H9 (cell line): ENCODE measurements around the gene KRTAP10-12. TPM values are rescaled to one million over a fixed set of nuclear protein-coding genes. Genes with fewer than 3 reads are reported as not detected.

ENCODE experiments used
- DNase-seq: peaks from one replicate; pipeline ENCODE4 v3.0.0-alpha.2; 2017
- H2AFZ ChIP-seq: one replicate; pipeline ENCODE4 v1.6.1; 2013; ENCODE audit warnings: mild to moderate bottlenecking, low read length, control low read depth, moderate library complexity
- H2AK5ac ChIP-seq: 2 replicates; pipeline ENCODE4 v1.6.1; 2013; ENCODE audit warnings: low read length, control low read depth, mixed read lengths; ENCODE audit not compliant: insufficient read length
- H2BK120ac ChIP-seq: one replicate; pipeline ENCODE4 v1.6.1; 2013; ENCODE audit warnings: low read depth, mild to moderate bottlenecking, low read length, control low read depth, inconsistent platforms; ENCODE audit not compliant: poor library complexity, severe bottlenecking
- H2BK12ac ChIP-seq: 2 replicates; pipeline ENCODE4 v1.6.1; 2013; ENCODE audit warnings: low read length, control low read depth, mixed read lengths, low read depth; ENCODE audit not compliant: insufficient read length
- H2BK15ac ChIP-seq: 2 replicates; pipeline ENCODE4 v1.6.1; 2013; ENCODE audit warnings: low read depth, low read length, control low read depth
- H2BK20ac ChIP-seq: one replicate; pipeline ENCODE4 v1.6.1; 2013; ENCODE audit warnings: low read depth, mild to moderate bottlenecking, low read length, control low read depth, inconsistent platforms; ENCODE audit not compliant: poor library complexity, severe bottlenecking
- H2BK5ac ChIP-seq: 2 replicates; pipeline ENCODE4 v1.6.1; 2013; ENCODE audit warnings: low read length, control low read depth, mixed read lengths; ENCODE audit not compliant: insufficient read length
- H3K14ac ChIP-seq: 2 replicates; pipeline ENCODE4 v1.6.1; 2013; ENCODE audit warnings: low read length, control low read depth; ENCODE audit not compliant: insufficient read depth
- H3K18ac ChIP-seq: 2 replicates; pipeline ENCODE4 v1.6.1; 2013; ENCODE audit warnings: low read depth, mild to moderate bottlenecking, mixed read lengths, low read length, control low read depth; ENCODE audit not compliant: insufficient read length
- H3K23ac ChIP-seq: 2 replicates; pipeline ENCODE4 v1.6.1; 2013; ENCODE audit warnings: low read length, control low read depth, mixed read lengths, low read depth; ENCODE audit not compliant: insufficient read length
- H3K23me2 ChIP-seq: 2 replicates; pipeline ENCODE4 v1.6.1; 2013; ENCODE audit warnings: low read depth, mild to moderate bottlenecking, mixed read lengths, low read length, control low read depth; ENCODE audit not compliant: insufficient read length, poor library complexity, severe bottlenecking
- H3K27ac ChIP-seq: 2 replicates; pipeline ENCODE4 v1.5.1; 2013; ENCODE audit warnings: low read length, control low read depth, mixed read lengths, low read depth; ENCODE audit not compliant: insufficient read length
- H3K27me3 ChIP-seq: 2 replicates; pipeline ENCODE4 v1.6.1; 2013; ENCODE audit warnings: low read length, control low read depth, inconsistent platforms; ENCODE audit not compliant: insufficient read depth
- H3K4ac ChIP-seq: 2 replicates; pipeline ENCODE4 v1.6.1; 2013; ENCODE audit warnings: low read depth, mild to moderate bottlenecking, control low read depth, inconsistent platforms, low read length, moderate library complexity
- H3K4me1 ChIP-seq: 2 replicates; pipeline ENCODE4 v1.6.1; 2013; ENCODE audit warnings: low read length, control low read depth, inconsistent platforms; ENCODE audit not compliant: insufficient read depth
- H3K4me2 ChIP-seq: 2 replicates; pipeline ENCODE4 v1.6.1; 2013; ENCODE audit warnings: low read length, control low read depth, mixed read lengths; ENCODE audit not compliant: insufficient read length, insufficient read depth
- H3K56ac ChIP-seq: 2 replicates; pipeline ENCODE4 v1.6.1; 2013; ENCODE audit warnings: low read depth, mild to moderate bottlenecking, mixed read lengths, low read length, control low read depth; ENCODE audit not compliant: insufficient read length
- H3K79me1 ChIP-seq: 2 replicates; pipeline ENCODE4 v1.6.1; 2013; ENCODE audit warnings: low read depth, mild to moderate bottlenecking, moderate library complexity, low read length, control low read depth, inconsistent platforms; ENCODE audit not compliant: insufficient read depth, poor library complexity, severe bottlenecking
- H3K79me2 ChIP-seq: 2 replicates; pipeline ENCODE4 v1.6.1; 2013; ENCODE audit warnings: low read length, control low read depth, inconsistent platforms; ENCODE audit not compliant: insufficient read depth
- H3K9ac ChIP-seq: 2 replicates; pipeline ENCODE4 v1.6.1; 2013; ENCODE audit warnings: low read length, control low read depth, mixed read lengths; ENCODE audit not compliant: insufficient read length; ENCODE audit errors: extremely low read depth
- H3K9me3 ChIP-seq: one replicate; pipeline ENCODE4 v1.6.1; 2013; ENCODE audit warnings: low read depth, low read length, inconsistent platforms; ENCODE audit not compliant: control insufficient read depth
- H3T11ph ChIP-seq: one replicate; pipeline ENCODE4 v1.6.1; 2013; ENCODE audit warnings: mild to moderate bottlenecking, low read length, control low read depth, inconsistent platforms
- H4K20me1 ChIP-seq: one replicate; pipeline ENCODE4 v1.6.1; 2013; ENCODE audit not compliant: control insufficient read depth, insufficient read length, insufficient read depth
- H4K5ac ChIP-seq: 2 replicates; pipeline ENCODE4 v1.6.1; 2013; ENCODE audit warnings: low read depth, mild to moderate bottlenecking, mixed read lengths, low read length, control low read depth; ENCODE audit not compliant: insufficient read length
- H4K8ac ChIP-seq: replicated peaks from 2 replicates; pipeline ENCODE4 v1.6.1; 2013; ENCODE audit warnings: low read length, control low read depth, mixed read lengths, low read depth; ENCODE audit not compliant: insufficient read length
- H4K91ac ChIP-seq: 2 replicates; pipeline ENCODE4 v1.6.1; 2013; ENCODE audit warnings: low read depth, mild to moderate bottlenecking, moderate library complexity, mixed read lengths, low read length, control low read depth; ENCODE audit not compliant: insufficient read length
- H3K27ac Mint-ChIP-seq, 3 experiments: 2 replicates in 2 of 3; 3 replicates in 1 of 3; pipeline ENCODE4 v1.8.0; 2020 to 2021; ENCODE audit warnings: mixed read lengths in 3 of 3, mild to moderate bottlenecking in 1 of 3, moderate library complexity in 1 of 3
- H3K27me3 Mint-ChIP-seq: 2 replicates; pipeline ENCODE4 v1.8.0; 2021; ENCODE audit warnings: low read depth, mild to moderate bottlenecking, moderate library complexity, mixed read lengths
- H3K36me3 Mint-ChIP-seq, 3 experiments: 2 replicates in 2 of 3; 3 replicates in 1 of 3; pipeline ENCODE4 v1.8.0; 2020 to 2021; ENCODE audit warnings: low read depth in 3 of 3, mixed read lengths in 3 of 3; ENCODE audit not compliant: insufficient read depth in 1 of 3
- H3K4me1 Mint-ChIP-seq, 2 experiments: 2 replicates each; pipeline ENCODE4 v1.8.0; 2020; ENCODE audit warnings: mixed read lengths in 2 of 2
- H3K4me3 Mint-ChIP-seq, 2 experiments: 2 replicates in 1 of 2; 3 replicates in 1 of 2; pipeline ENCODE4 v1.8.0; 2020 to 2021; ENCODE audit warnings: mild to moderate bottlenecking in 2 of 2, mixed read lengths in 2 of 2, moderate library complexity in 1 of 2
- H3K9me3 Mint-ChIP-seq, 2 experiments: 2 replicates in 1 of 2; 3 replicates in 1 of 2; pipeline ENCODE4 v1.8.0; 2020; ENCODE audit warnings: mild to moderate bottlenecking in 2 of 2, mixed read lengths in 2 of 2, moderate library complexity in 1 of 2
- CTCF ChIP-seq: fragments of 200-600 bp; sonication (generic); conservative IDR thresholded peaks from 3 replicates; pipeline ENCODE4 v1.8.0; 2021; ENCODE audit warnings: antibody characterized with exemption, mild to moderate bottlenecking
- total RNA-seq: library from RNA; stranded (reverse); gene quantifications from 2 replicates; pipeline ENCODE4 v1.2.1, GENCODE V29; 2021

Gene KRTAP10-12
- total RNA-seq, 1 experiment from 2014 or later, result not detected

- Histone ChIP-seq H3K23ac (no peak overlapping the region), H4K20me1 (no peaks in the 10 kb centered on the region), H4K8ac (no peak overlapping the region), H3K27ac (no peak overlapping the region), H4K91ac (no peak overlapping the region), H2BK12ac (no peak overlapping the region), H3K79me2 (no peaks in the 10 kb centered on the region), H3K4me2 (no peak overlapping the region), H3K14ac (no peak overlapping the region), H3K9me3 (no peaks in the 10 kb centered on the region), H3T11ph (no peak overlapping the region), H2AFZ (no peak overlapping the region), H2BK5ac (no peak overlapping the region), H3K4ac (no peak overlapping the region), H2BK120ac (no peak overlapping the region), H4K5ac (no peak overlapping the region), H2BK15ac (no peak overlapping the region), H2AK5ac (no peak overlapping the region), H3K18ac (no peak overlapping the region), H3K56ac (no peak overlapping the region), H3K4me1 (no peaks in the 10 kb centered on the region; the same call in 1 of the 2 replicates), H3K79me1 (no peaks in the 10 kb centered on the region), H3K9ac (no peak overlapping the region), H3K27me3 (peaks cover 7% of the 10 kb centered on the region; the same call in 1 of the 2 replicates), H2BK20ac (no peak overlapping the region), H3K23me2 (no peaks in the 10 kb centered on the region)
- Mint-ChIP-seq H3K4me1 (peaks cover 29 to 37% of the 10 kb centered on the region in 2 experiments), H3K9me3 (peaks cover 0 to 4% of the 10 kb centered on the region in 2 experiments; a peak in 1 of 5 replicates), H3K4me3 (no peak overlapping the region), H3K27ac (no peak overlapping the region), H3K36me3 (no peaks in the 10 kb centered on the region; a peak in 2 of 7 replicates), H3K27me3 (peaks cover 43% of the 10 kb centered on the region)
- DNase-seq, result no peak
- TF ChIP-seq CTCF, result no peak
These were observed 20.0 kb downstream of the KRTAP10-12 start for GRCh38 chr21:44716984-44717383.
